HepG2 (cell line): Measurements from ENCODE around the gene NPB. TPM values are rescaled to one million over a fixed set of nuclear protein-coding genes. Genes with fewer than 3 reads are reported as not detected.

Experiments used
- AGO2 ChIP-seq: fragments of 200-400 bp; formaldehyde crosslinking; optimal IDR thresholded peaks from 2 replicates; pipeline ENCODE3; 2017; ENCODE audit warnings: mild to moderate bottlenecking, low read depth, low read length, moderate library complexity
- EEA1 ChIP-seq: sonication (generic); formaldehyde crosslinking; IDR thresholded peaks from 2 replicates; pipeline ENCODE4 v1.5.1; 2020; ENCODE audit warnings: mild to moderate bottlenecking, missing genetic modification reagents, borderline replicate concordance
- HHEX ChIP-seq: IDR thresholded peaks from 2 replicates; pipeline ENCODE4 v1.6.1; 2016; ENCODE audit warnings: control low read depth
- MLLT10 ChIP-seq: sonication (generic); formaldehyde crosslinking; IDR thresholded peaks from 2 replicates; pipeline ENCODE4 v1.4.0; 2020; ENCODE audit warnings: missing genetic modification reagents
- NCOR1 ChIP-seq: fragments of 200-600 bp; sonication (generic); IDR thresholded peaks from 2 replicates; pipeline ENCODE4 v1.7.0; 2017; ENCODE audit warnings: antibody characterized with exemption, low read length, borderline replicate concordance
- NFE2 ChIP-seq: sonication (generic); formaldehyde crosslinking; IDR thresholded peaks from 2 replicates; pipeline ENCODE4 v1.4.0; 2020; ENCODE audit warnings: missing genetic modification reagents
- NFKBIZ ChIP-seq: IDR thresholded peaks from 2 replicates; pipeline ENCODE4 v1.6.1; 2018; ENCODE audit warnings: missing genetic modification reagents, missing compliant biosample characterization
- SIX1 ChIP-seq: sonication (generic); formaldehyde crosslinking; IDR thresholded peaks from 2 replicates; pipeline ENCODE4 v1.4.0; 2020; ENCODE audit warnings: missing genetic modification reagents, borderline replicate concordance
- TBP ChIP-seq: sonication (generic); formaldehyde crosslinking; IDR thresholded peaks from 2 replicates; pipeline ENCODE4 v1.5.0; 2020; ENCODE audit warnings: missing genetic modification reagents
- TBX3 ChIP-seq: fragments of 450-650 bp; IDR thresholded peaks from 2 replicates; pipeline ENCODE4 v1.6.1; 2017; ENCODE audit warnings: antibody characterized with exemption, mild to moderate bottlenecking, inconsistent platforms, borderline replicate concordance
- ZIK1 ChIP-seq: sonication (generic); formaldehyde crosslinking; IDR thresholded peaks from 2 replicates; pipeline ENCODE4 v1.5.0; 2020; ENCODE audit warnings: mild to moderate bottlenecking, low read depth, missing genetic modification reagents, borderline replicate concordance
- ZMYM2 ChIP-seq: sonication (generic); formaldehyde crosslinking; IDR thresholded peaks from 2 replicates; pipeline ENCODE4 v1.8.0; 2022; ENCODE audit warnings: mild to moderate bottlenecking, missing genetic modification reagents
- ZNF558 ChIP-seq: sonication (generic); formaldehyde crosslinking; IDR thresholded peaks from 2 replicates; pipeline ENCODE4 v1.9.0; 2022; ENCODE audit warnings: mild to moderate bottlenecking, missing genetic modification reagents, borderline replicate concordance
- ZNF564 ChIP-seq: sonication (generic); formaldehyde crosslinking; IDR thresholded peaks from 2 replicates; pipeline ENCODE4 v1.8.1; 2023; ENCODE audit warnings: mild to moderate bottlenecking, missing genetic modification reagents
- ZNF572 ChIP-seq: sonication (generic); formaldehyde crosslinking; IDR thresholded peaks from 2 replicates; pipeline ENCODE4 v1.5.1; 2020; ENCODE audit warnings: mild to moderate bottlenecking, missing genetic modification reagents
- ZNF589 ChIP-seq: sonication (generic); formaldehyde crosslinking; conservative IDR thresholded peaks from 2 replicates; pipeline ENCODE4 v1.8.0; 2022; ENCODE audit warnings: mild to moderate bottlenecking, moderate library complexity, missing genetic modification reagents
- polyA plus RNA-seq, 8 experiments: library from polyadenylated mRNA; depleted of rRNA in 3 of 8; stranded (reverse) in 7 of 8; unstranded in 1 of 8; fragments of >200 nt; fragmentation: Illumina TruSeq in 4 of 8; extraction: Trizol in 4 of 8; gene quantifications; 2 replicates each; pipeline versions ENCODE4 v1.2.1 to v1.2.3, GENCODE V29; 2011 to 2016; ENCODE audit warnings: low read depth in 4 of 8, missing spikeins in 1 of 8, mixed read lengths in 1 of 8; ENCODE audit not compliant: insufficient read depth in 1 of 8
- total RNA-seq, 5 experiments: library from RNA; depleted of rRNA; stranded (reverse); fragments of >200 nt; fragmentation: Illumina TruSeq; extraction: Trizol; gene quantifications; 2 replicates each; pipeline ENCODE4 v1.2.3, GENCODE V29; 2016; ENCODE audit warnings: low read depth in 1 of 5
- TF ChIP-seq, protein P1 (sequence below): sonication (generic); formaldehyde crosslinking; IDR thresholded peaks from 2 replicates; pipeline ENCODE4 v1.4.0; 2020; ENCODE audit warnings: missing genetic modification reagents
- TF ChIP-seq, protein P2 (sequence below): sonication (generic); formaldehyde crosslinking; IDR thresholded peaks from 2 replicates; pipeline ENCODE4 v1.8.0; 2023; ENCODE audit warnings: mild to moderate bottlenecking, missing genetic modification reagents
- TF ChIP-seq, protein P3 (sequence below): sonication (generic); formaldehyde crosslinking; IDR thresholded peaks from 2 replicates; pipeline ENCODE4 v1.8.0; 2022; ENCODE audit warnings: mild to moderate bottlenecking, missing genetic modification reagents, moderate library complexity

Gene NPB
- total and polyA plus RNA-seq, 2 of the 13 experiments (the other 11 are each of a cell fraction or from before 2014, with no cell fraction given) = 0.11 to 0.93 TPM

DNA sequence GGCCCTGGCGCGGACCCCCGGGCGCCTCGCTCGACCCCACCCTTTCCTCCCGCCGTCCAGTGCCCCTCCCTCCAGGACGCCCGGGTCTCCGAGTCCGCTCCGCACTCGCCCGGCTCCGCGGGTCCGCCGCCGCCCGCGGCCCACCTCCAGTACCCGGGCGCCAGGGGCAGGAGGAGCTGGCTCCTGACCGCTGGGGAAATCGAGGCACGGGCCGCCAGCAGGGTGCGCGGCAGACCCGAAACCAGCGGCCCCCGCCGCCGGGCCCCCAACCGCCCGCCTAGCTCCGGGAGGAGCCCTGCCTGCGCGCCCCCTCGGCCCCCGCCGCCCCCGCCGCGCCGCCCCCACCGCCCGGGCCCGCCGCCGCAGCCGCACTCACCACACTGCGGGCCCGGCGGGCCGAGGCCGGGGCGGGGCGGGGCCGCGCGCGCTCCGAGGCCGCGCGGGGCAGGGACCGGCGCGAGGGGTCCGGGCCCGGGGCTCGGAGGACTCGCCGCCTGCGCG lies 25.2 kb downstream of the NPB start (continued):
- TF ChIP-seq, protein P1, sequence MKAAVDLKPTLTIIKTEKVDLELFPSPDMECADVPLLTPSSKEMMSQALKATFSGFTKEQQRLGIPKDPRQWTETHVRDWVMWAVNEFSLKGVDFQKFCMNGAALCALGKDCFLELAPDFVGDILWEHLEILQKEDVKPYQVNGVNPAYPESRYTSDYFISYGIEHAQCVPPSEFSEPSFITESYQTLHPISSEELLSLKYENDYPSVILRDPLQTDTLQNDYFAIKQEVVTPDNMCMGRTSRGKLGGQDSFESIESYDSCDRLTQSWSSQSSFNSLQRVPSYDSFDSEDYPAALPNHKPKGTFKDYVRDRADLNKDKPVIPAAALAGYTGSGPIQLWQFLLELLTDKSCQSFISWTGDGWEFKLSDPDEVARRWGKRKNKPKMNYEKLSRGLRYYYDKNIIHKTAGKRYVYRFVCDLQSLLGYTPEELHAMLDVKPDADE (CRISPR knock-in tag) = 0 out of 2 replicates have a peak, but pooled peaks have one; percentile 14
- TF ChIP-seq MLLT10 (CRISPR knock-in tag) (no peak), EEA1 (0 out of 2 replicates have a peak, but pooled peaks have one; percentile 15), ZNF558 (CRISPR knock-in tag) (peak; percentile 73; the same call in 1 of the 2 replicates), ZNF589 (CRISPR knock-in tag) (no peak), NFKBIZ (no peak), TBP (CRISPR knock-in tag) (no peak), ZIK1 (CRISPR knock-in tag) (no peak), TBX3 (no peak), NFE2 (CRISPR knock-in tag) (no peak), ZNF572 (no peak), ZNF564 (CRISPR knock-in tag) (peak; percentile 10; the same call in 1 of the 2 replicates), NCOR1 (no peak), HHEX (CRISPR knock-in tag) (no peak), AGO2 (peak; percentile 62), ZMYM2 (no peak), SIX1 (CRISPR knock-in tag) (no peak)
- TF ChIP-seq, protein P2, sequence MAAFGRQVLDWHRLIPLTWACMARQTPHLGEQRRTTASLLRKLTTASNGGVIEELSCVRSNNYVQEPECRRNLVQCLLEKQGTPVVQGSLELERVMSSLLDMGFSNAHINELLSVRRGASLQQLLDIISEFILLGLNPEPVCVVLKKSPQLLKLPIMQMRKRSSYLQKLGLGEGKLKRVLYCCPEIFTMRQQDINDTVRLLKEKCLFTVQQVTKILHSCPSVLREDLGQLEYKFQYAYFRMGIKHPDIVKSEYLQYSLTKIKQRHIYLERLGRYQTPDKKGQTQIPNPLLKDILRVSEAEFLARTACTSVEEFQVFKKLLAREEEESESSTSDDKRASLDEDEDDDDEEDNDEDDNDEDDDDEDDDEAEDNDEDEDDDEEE (CRISPR knock-in tag) = no peak
- TF ChIP-seq, protein P3, sequence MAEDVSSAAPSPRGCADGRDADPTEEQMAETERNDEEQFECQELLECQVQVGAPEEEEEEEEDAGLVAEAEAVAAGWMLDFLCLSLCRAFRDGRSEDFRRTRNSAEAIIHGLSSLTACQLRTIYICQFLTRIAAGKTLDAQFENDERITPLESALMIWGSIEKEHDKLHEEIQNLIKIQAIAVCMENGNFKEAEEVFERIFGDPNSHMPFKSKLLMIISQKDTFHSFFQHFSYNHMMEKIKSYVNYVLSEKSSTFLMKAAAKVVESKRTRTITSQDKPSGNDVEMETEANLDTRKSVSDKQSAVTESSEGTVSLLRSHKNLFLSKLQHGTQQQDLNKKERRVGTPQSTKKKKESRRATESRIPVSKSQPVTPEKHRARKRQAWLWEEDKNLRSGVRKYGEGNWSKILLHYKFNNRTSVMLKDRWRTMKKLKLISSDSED (CRISPR knock-in tag) = no peak
